CD4-positive, alpha-beta T cell (primary cell): Measurements from ENCODE around the gene ATP6AP1. TPM values are rescaled to one million over a fixed set of nuclear protein-coding genes. Genes with fewer than 3 reads are reported as not detected.

Experiments
- ATAC-seq: fragments of 200-7000 bp; cut with Tn5 transposase; one replicate; pipeline ENCODE4 v1.10.0; 2022; ENCODE audit warnings: mild to moderate bottlenecking; ENCODE audit not compliant: poor library complexity
- CTCF ChIA-PET: fragments of 350-600 bp; sonication (Branson Sonifier 250); formaldehyde crosslinking; loops from one replicate; lab custom pipeline; 2021; ENCODE audit warnings: antibody characterized with exemption, inconsistent platforms; lab: Charles Lee
- POLR2A ChIA-PET: fragments of 350-600 bp; sonication (Branson Sonifier 250); formaldehyde crosslinking; loops from one replicate; lab custom pipeline; 2021; ENCODE audit warnings: antibody characterized with exemption, inconsistent platforms; lab: Charles Lee
- DNase-seq, 14 experiments: peaks; one replicate each; pipeline ENCODE4 v3.0.0-alpha.2; 2013 to 2020; ENCODE audit warnings: mixed read lengths in 2 of 14
- H3K27ac ChIP-seq, 2 donors: one replicate each; pipeline versions ENCODE4 v1.5.1 to v1.7.0; 2013; ENCODE audit warnings: low read length in 2 of 2, low read depth in 1 of 2, mild to moderate bottlenecking in 1 of 2
- H3K27me3 ChIP-seq, 2 experiments: 1 replicate in 1 of 2; 2 replicates in 1 of 2; pipeline versions ENCODE4 v1.6.1 to v1.7.0; 2013; ENCODE audit warnings: low read length in 2 of 2, control low read depth in 1 of 2, mild to moderate bottlenecking in 1 of 2, moderate library complexity in 1 of 2; ENCODE audit not compliant: insufficient read depth in 2 of 2, control insufficient read depth in 1 of 2
- H3K36me3 ChIP-seq: one replicate; pipeline ENCODE4 v1.6.1; 2013; ENCODE audit warnings: low read length, control low read depth; ENCODE audit not compliant: insufficient read depth
- H3K4me1 ChIP-seq: one replicate; pipeline ENCODE4 v1.6.1; 2013; ENCODE audit warnings: low read length, control low read depth; ENCODE audit not compliant: insufficient read depth
- H3K4me3 ChIP-seq: one replicate; pipeline ENCODE4 v1.5.1; 2013; ENCODE audit warnings: mild to moderate bottlenecking, low read length, moderate library complexity
- H3K9me3 ChIP-seq, 2 experiments: 1 replicate in 1 of 2; 2 replicates in 1 of 2; pipeline versions ENCODE4 v1.6.1 to v1.7.0; 2013; ENCODE audit warnings: low read length in 2 of 2, mild to moderate bottlenecking in 2 of 2, control low read depth in 1 of 2, moderate library complexity in 1 of 2; ENCODE audit not compliant: control insufficient read depth in 1 of 2, insufficient read depth in 1 of 2
- H3K27ac Mint-ChIP-seq: one replicate; pipeline ENCODE4 v1.8.0; 2020; ENCODE audit warnings: mixed read lengths
- H3K27me3 Mint-ChIP-seq: one replicate; pipeline ENCODE4 v1.8.0; 2021; ENCODE audit warnings: mixed read lengths
- H3K36me3 Mint-ChIP-seq: one replicate; pipeline ENCODE4 v1.8.0; 2021; ENCODE audit warnings: low read depth, mixed read lengths
- H3K4me1 Mint-ChIP-seq: one replicate; pipeline ENCODE4 v1.8.0; 2021; ENCODE audit warnings: low read depth, mixed read lengths
- H3K4me3 Mint-ChIP-seq: one replicate; pipeline ENCODE4 v1.8.0; 2020; ENCODE audit warnings: mild to moderate bottlenecking, mixed read lengths
- H3K9me3 Mint-ChIP-seq: one replicate; pipeline ENCODE4 v1.8.0; 2020; ENCODE audit warnings: mixed read lengths
- intact Hi-C, 2 experiments: fragments of 100-400 bp; cut with DNase I in 1 of 2; cut with micrococcal nuclease in 1 of 2; formaldehyde crosslinking; loops; one replicate each; pipeline versions ENCODE4 v1.15.1 to v1.9.0; 2023 to 2025; cut with DNase I, micrococcal nuclease
- total RNA-seq, 174 experiments: library from RNA in 2 of 174; stranded (reverse) in 2 of 174; gene quantifications; one replicate each; pipeline ENCODE4 v1.2.3 and lab custom pipeline; 2021 to 2026
- TF ChIP-seq, protein P1 (sequence below): fragments of 200-600 bp; IDR thresholded peaks from one replicate; pipeline ENCODE4 v1.8.0; 2022; ENCODE audit warnings: antibody characterized with exemption, mild to moderate bottlenecking

The ATP6AP1 gene
- total RNA-seq, 2 experiments from 2014 or later = 31.4 to 40.8 TPM

DNA sequence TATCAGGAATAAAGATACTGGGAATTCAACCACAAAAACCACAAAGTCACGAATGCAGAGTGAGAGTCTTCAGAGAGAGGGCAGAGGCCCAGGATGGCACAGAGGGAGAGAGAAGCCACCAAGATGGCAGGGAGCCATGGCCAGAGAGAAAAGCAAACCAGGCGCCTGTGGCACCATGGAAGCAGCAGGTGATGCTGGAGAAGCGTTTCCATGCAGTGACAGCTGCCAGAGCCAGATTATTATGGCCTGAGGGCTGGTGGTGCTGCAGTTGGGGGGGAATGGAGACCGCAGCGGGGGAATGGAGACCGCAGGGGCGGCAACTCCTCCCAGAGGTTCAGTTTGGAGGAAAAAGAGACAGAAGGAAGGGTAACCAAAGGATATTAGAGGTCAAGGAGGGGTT is 11.3 kb upstream of the ATP6AP1 start:
- CTCF ChIA-PET = no interaction called here
- Mint-ChIP-seq H3K4me3 (no peak overlapping the region), H3K9me3 (no peaks in the 10 kb centered on the region), H3K27ac (no peak overlapping the region), H3K4me1 (peaks cover 6% of the 10 kb centered on the region), H3K27me3 (no peaks in the 10 kb centered on the region), H3K36me3 (peaks cover 20% of the 10 kb centered on the region)
- POLR2A ChIA-PET = no interaction called here
- no peaks in the 10 kb centered on the region for H3K9me3 ChIP-seq
- DNase-seq = no peak
- peaks cover 13% of the 10 kb centered on the region for H3K36me3 ChIP-seq
- no peak overlapping the region for H3K27ac ChIP-seq
- H3K4me3 ChIP-seq = no peak overlapping the region
- TF ChIP-seq, protein P1, sequence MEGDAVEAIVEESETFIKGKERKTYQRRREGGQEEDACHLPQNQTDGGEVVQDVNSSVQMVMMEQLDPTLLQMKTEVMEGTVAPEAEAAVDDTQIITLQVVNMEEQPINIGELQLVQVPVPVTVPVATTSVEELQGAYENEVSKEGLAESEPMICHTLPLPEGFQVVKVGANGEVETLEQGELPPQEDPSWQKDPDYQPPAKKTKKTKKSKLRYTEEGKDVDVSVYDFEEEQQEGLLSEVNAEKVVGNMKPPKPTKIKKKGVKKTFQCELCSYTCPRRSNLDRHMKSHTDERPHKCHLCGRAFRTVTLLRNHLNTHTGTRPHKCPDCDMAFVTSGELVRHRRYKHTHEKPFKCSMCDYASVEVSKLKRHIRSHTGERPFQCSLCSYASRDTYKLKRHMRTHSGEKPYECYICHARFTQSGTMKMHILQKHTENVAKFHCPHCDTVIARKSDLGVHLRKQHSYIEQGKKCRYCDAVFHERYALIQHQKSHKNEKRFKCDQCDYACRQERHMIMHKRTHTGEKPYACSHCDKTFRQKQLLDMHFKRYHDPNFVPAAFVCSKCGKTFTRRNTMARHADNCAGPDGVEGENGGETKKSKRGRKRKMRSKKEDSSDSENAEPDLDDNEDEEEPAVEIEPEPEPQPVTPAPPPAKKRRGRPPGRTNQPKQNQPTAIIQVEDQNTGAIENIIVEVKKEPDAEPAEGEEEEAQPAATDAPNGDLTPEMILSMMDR = no peak
- ATAC-seq = no peak
- H3K27me3 ChIP-seq = no peaks in the 10 kb centered on the region
- peaks cover 11% of the 10 kb centered on the region for H3K4me1 ChIP-seq
- intact Hi-C loops = no loop called here

DNA sequence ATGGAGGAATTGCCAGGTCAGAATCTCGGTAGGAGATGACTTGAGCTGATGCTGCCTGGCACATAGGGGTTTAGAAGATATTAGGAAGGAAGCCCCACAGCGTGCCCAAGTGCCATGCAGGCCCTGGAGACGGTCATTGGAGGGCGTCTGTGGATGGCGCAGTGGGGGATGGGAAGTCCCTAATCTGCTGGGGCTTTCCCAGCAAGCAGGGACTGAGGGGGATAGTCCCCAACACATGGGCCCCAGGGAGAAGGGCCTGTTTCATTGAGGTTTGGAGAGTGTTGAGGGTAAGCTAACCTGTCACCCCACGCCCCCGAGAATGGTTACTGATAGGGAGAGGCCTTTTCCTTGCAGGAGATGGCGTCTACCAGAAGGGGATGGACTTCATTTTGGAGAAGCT is 9.3 kb upstream of the ATP6AP1 start:
- intact Hi-C loops = no loop called here
- TF ChIP-seq, protein P1 = no peak
- no peaks in the 10 kb centered on the region for H3K9me3 Mint-ChIP-seq
- ChIA-PET POLR2A (no interaction called here), CTCF (no interaction called here)
- H3K4me3 ChIP-seq = no peak overlapping the region
- DNase-seq = no peak
- peaks cover 10% of the 10 kb centered on the region for H3K36me3 Mint-ChIP-seq
- no peaks in the 10 kb centered on the region for H3K4me1 Mint-ChIP-seq
- H3K9me3 ChIP-seq = no peaks in the 10 kb centered on the region
- H3K27me3 Mint-ChIP-seq = no peaks in the 10 kb centered on the region
- no peak overlapping the region for H3K27ac Mint-ChIP-seq
- H3K27me3 ChIP-seq = no peaks in the 10 kb centered on the region
- H3K4me1 ChIP-seq = no peaks in the 10 kb centered on the region
- no peak overlapping the region for H3K4me3 Mint-ChIP-seq
- no peak for ATAC-seq
- no peak overlapping the region for H3K27ac ChIP-seq
- H3K36me3 ChIP-seq = peaks cover 13% of the 10 kb centered on the region

DNA sequence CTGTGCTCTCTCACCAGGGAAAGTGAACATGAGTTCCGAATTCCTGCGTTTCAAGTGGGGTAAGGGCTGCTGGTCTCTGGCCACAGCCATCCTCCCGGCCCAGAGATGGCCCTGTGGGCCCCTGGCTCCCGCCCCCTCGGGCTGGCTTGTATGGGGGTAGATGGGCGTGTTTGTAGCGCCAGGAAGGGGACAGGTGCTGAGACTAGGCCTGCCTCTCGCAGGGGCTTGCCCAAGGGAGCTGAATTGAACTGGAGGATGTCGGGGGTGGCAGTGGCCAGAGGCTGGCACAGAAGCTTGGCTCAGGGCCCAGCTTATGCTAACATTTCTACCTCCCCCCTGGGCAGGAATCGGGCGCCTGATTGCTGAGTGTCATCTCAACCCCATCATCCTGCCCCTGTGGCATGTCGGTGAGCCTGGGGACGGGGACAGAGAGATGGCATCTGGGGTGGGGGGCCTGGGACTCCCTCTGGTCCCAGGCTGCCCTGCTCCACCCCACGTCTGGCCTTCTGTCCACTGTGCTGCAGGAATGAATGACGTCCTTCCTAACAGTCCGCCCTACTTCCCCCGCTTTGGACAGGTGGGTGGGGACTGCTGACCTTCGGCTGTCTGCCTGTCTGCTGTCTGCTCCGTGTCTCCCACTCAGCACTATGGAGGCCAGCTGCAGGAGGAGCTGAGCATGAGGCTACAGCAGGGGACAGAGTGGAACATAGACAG is 8.6 kb upstream of the ATP6AP1 start:
- no peaks in the 10 kb centered on the region for H3K4me1 Mint-ChIP-seq

More for the DNA sequence above, 8.6 kb upstream of the ATP6AP1 start:
- intact Hi-C loops = no loop called here
- H3K27ac ChIP-seq = no peak overlapping the region
- POLR2A ChIA-PET = no interaction called here
- H3K9me3 Mint-ChIP-seq = no peaks in the 10 kb centered on the region
- DNase-seq (peak in 1 of 14 experiments; percentile 1), ATAC-seq (no peak)
- H3K4me3 ChIP-seq = no peak overlapping the region
- peaks cover 10% of the 10 kb centered on the region for H3K36me3 Mint-ChIP-seq
- no peaks in the 10 kb centered on the region for H3K27me3 ChIP-seq
- H3K9me3 ChIP-seq = no peaks in the 10 kb centered on the region
- no peak overlapping the region for H3K4me3 Mint-ChIP-seq
- no peaks in the 10 kb centered on the region for H3K4me1 ChIP-seq
- no peak overlapping the region for H3K27ac Mint-ChIP-seq
- H3K36me3 ChIP-seq = peaks cover 13% of the 10 kb centered on the region
- TF ChIP-seq, protein P1 = no peak
- no peaks in the 10 kb centered on the region for H3K27me3 Mint-ChIP-seq
- CTCF ChIA-PET = no interaction called here
